Hepatocyte (in vitro differentiated cells): ENCODE results near the gene ABCF2.

Experiments used
- CTCF ChIP-seq: fragments of 200-600 bp; sonication (generic); IDR thresholded peaks from 2 replicates; pipeline ENCODE4 v1.5.1; 2016; ENCODE audit warnings: antibody characterized with exemption, mild to moderate bottlenecking; ENCODE audit not compliant: poor library complexity
- EZH2 ChIP-seq: fragments of 200-600 bp; sonication (generic); IDR thresholded peaks from 2 replicates; pipeline ENCODE4 v1.6.1; 2016; ENCODE audit warnings: antibody characterized with exemption, mild to moderate bottlenecking, borderline replicate concordance
- EZH2phosphoT487 ChIP-seq: fragments of 200-600 bp; sonication (generic); IDR thresholded peaks from one replicate; pipeline ENCODE4 v1.6.1; 2018; ENCODE audit warnings: antibody characterized with exemption, mild to moderate bottlenecking, low read depth, moderate library complexity; ENCODE audit not compliant: unreplicated experiment, severe bottlenecking

GRCh38 chr7:151181011-151181431, 46.0 kb downstream of the ABCF2 start:
- TF ChIP-seq EZH2: no peak
- no peak for TF ChIP-seq CTCF
- TF ChIP-seq EZH2phosphoT487: no peak
